K562 (cell line): Measurements from ENCODE around the gene SHISA7. TPM values are rescaled to one million over a fixed set of nuclear protein-coding genes. Genes with fewer than 3 reads are reported as not detected.

Experiments
- BRD4 ChIP-seq: fragments of 200-600 bp; sonication (generic); IDR thresholded peaks from 2 replicates; pipeline ENCODE4 v1.6.1; 2017; ENCODE audit warnings: inconsistent platforms
- CREB5 ChIP-seq: fragments of 250-450 bp; sonication (Bioruptor Pico); IDR thresholded peaks from 2 replicates; pipeline ENCODE4 v1.5.0; 2020; ENCODE audit warnings: mild to moderate bottlenecking
- E2F1 ChIP-seq: sonication (generic); formaldehyde crosslinking; IDR thresholded peaks from 2 replicates; pipeline ENCODE4 v1.8.1; 2023; ENCODE audit warnings: mild to moderate bottlenecking, missing genetic modification reagents, moderate library complexity
- ESRRB ChIP-seq: fragments of 250-450 bp; sonication (Bioruptor Pico); IDR thresholded peaks from 2 replicates; pipeline ENCODE4 v1.5.0; 2020; ENCODE audit warnings: mild to moderate bottlenecking, moderate library complexity, borderline replicate concordance
- EZH2 ChIP-seq: IDR thresholded peaks from 2 replicates; pipeline ENCODE4 v1.6.1; 2012; ENCODE audit warnings: low read depth, mild to moderate bottlenecking, inconsistent platforms, low read length, borderline replicate concordance
- FOS ChIP-seq: IDR thresholded peaks from 3 replicates; pipeline ENCODE4 v1.6.1; 2011; ENCODE audit not compliant: insufficient read length; ENCODE audit errors: extremely low read depth
- HDAC8 ChIP-seq: fragments of 450-650 bp; IDR thresholded peaks from 2 replicates; pipeline ENCODE4 v1.6.1; 2016; ENCODE audit warnings: mild to moderate bottlenecking, missing genetic modification characterization, moderate library complexity, missing compliant biosample characterization
- HNRNPLL ChIP-seq: fragments of 200-400 bp; formaldehyde crosslinking; IDR thresholded peaks from 2 replicates; pipeline ENCODE4 v1.6.1; 2017; ENCODE audit warnings: low read length, low read depth, mild to moderate bottlenecking; ENCODE audit not compliant: poor library complexity, severe bottlenecking
- MAFG ChIP-seq: fragments of 450-650 bp; conservative IDR thresholded peaks from 2 replicates; pipeline ENCODE4 v1.6.1; 2016; ENCODE audit warnings: missing genetic modification characterization, missing compliant biosample characterization
- MBD2 ChIP-seq: sonication (generic); IDR thresholded peaks from 2 replicates; pipeline ENCODE4 v1.6.1; 2016; ENCODE audit warnings: low read depth, borderline replicate concordance
- POLR2H ChIP-seq: IDR thresholded peaks from 2 replicates; pipeline ENCODE4 v1.6.1; 2016; ENCODE audit warnings: missing genetic modification characterization, low read depth, mild to moderate bottlenecking, control low read depth, missing compliant biosample characterization, moderate library complexity
- PRMT5 ChIP-seq: sonication (generic); formaldehyde crosslinking; IDR thresholded peaks from 2 replicates; pipeline ENCODE4 v1.5.0; 2020; ENCODE audit warnings: missing genetic modification reagents
- RBFOX2 ChIP-seq: fragments of 200-400 bp; formaldehyde crosslinking; IDR thresholded peaks from 2 replicates; pipeline ENCODE4 v1.6.1; 2017; ENCODE audit warnings: low read depth, mild to moderate bottlenecking, low read length, moderate library complexity
- SMARCE1 ChIP-seq: fragments of 450-650 bp; IDR thresholded peaks from 2 replicates; pipeline ENCODE4 v1.7.1; 2016; ENCODE audit warnings: mild to moderate bottlenecking
- TAF7 ChIP-seq: fragments of 450-650 bp; IDR thresholded peaks from 2 replicates; pipeline ENCODE4 v1.6.1; 2016; ENCODE audit warnings: missing genetic modification characterization, missing compliant biosample characterization
- TEAD1 ChIP-seq, 2 experiments: fragments of 450-650 bp in 1 of 2; sonication (generic) in 1 of 2; formaldehyde crosslinking; IDR thresholded peaks; 2 replicates each; pipeline versions ENCODE4 v1.4.0 to v1.8.0; 2020 to 2022; ENCODE audit warnings: mild to moderate bottlenecking in 2 of 2, missing genetic modification reagents in 1 of 2
- ZNF121 ChIP-seq: sonication (generic); formaldehyde crosslinking; conservative IDR thresholded peaks from 2 replicates; pipeline ENCODE4 v1.8.0; 2022; ENCODE audit warnings: missing genetic modification reagents
- ZNF263 ChIP-seq: sonication (generic); formaldehyde crosslinking; IDR thresholded peaks from 2 replicates; pipeline ENCODE4 v1.8.0; 2022; ENCODE audit warnings: mild to moderate bottlenecking, missing genetic modification reagents, borderline replicate concordance
- polyA plus RNA-seq, 8 experiments: library from polyadenylated mRNA; depleted of rRNA in 4 of 8; stranded (reverse) in 5 of 8; unstranded in 3 of 8; fragments of >200 nt; fragmentation: Nextera tagmentation in 2 of 8; fragmentation: Illumina TruSeq in 1 of 8; extraction: Ambion mirVana in 2 of 8; extraction: Trizol in 1 of 8; gene quantifications; 2 replicates each; pipeline versions ENCODE4 v1.2.1 to v1.2.3, GENCODE V29; 2011 to 2014; ENCODE audit warnings: inconsistent platforms in 1 of 8, missing spikeins in 1 of 8
- total RNA-seq, 7 experiments: library from RNA; depleted of rRNA in 6 of 7; stranded (reverse); fragments of >200 nt in 6 of 7; fragmentation: Illumina TruSeq in 2 of 7; extraction: Trizol in 2 of 7; gene quantifications; 2 replicates each; pipeline versions ENCODE4 v1.2.1 to v1.2.3, GENCODE V29; 2011 to 2021; ENCODE audit warnings: low replicate concordance in 1 of 7
- TF ChIP-seq, protein P1 (sequence below): fragments of 450-650 bp; IDR thresholded peaks from 2 replicates; pipeline ENCODE4 v1.6.1; 2014; ENCODE audit warnings: low read depth, mild to moderate bottlenecking, moderate library complexity, borderline replicate concordance
- TF ChIP-seq, protein P2 (sequence below): sonication (generic); formaldehyde crosslinking; IDR thresholded peaks from 2 replicates; pipeline ENCODE4 v1.9.0; 2022; ENCODE audit warnings: mild to moderate bottlenecking, missing genetic modification reagents
- TF ChIP-seq, protein P3 (sequence below): fragments of 450-650 bp; IDR thresholded peaks from 2 replicates; pipeline ENCODE4 v1.6.1; 2016; ENCODE audit warnings: low read depth, mild to moderate bottlenecking, moderate library complexity
- TF ChIP-seq, protein P4 (sequence below): fragments of 450-650 bp; conservative IDR thresholded peaks from 2 replicates; pipeline ENCODE4 v1.6.1; 2016; ENCODE audit warnings: missing genetic modification characterization, low read depth, mild to moderate bottlenecking, missing compliant biosample characterization, moderate library complexity

SHISA7 gene
- total and polyA plus RNA-seq, 9 of the 15 experiments (the other 6 are each of a cell fraction or from before 2014, with no cell fraction given) = 0.01 to 0.40 (median 0.07) TPM

DNA sequence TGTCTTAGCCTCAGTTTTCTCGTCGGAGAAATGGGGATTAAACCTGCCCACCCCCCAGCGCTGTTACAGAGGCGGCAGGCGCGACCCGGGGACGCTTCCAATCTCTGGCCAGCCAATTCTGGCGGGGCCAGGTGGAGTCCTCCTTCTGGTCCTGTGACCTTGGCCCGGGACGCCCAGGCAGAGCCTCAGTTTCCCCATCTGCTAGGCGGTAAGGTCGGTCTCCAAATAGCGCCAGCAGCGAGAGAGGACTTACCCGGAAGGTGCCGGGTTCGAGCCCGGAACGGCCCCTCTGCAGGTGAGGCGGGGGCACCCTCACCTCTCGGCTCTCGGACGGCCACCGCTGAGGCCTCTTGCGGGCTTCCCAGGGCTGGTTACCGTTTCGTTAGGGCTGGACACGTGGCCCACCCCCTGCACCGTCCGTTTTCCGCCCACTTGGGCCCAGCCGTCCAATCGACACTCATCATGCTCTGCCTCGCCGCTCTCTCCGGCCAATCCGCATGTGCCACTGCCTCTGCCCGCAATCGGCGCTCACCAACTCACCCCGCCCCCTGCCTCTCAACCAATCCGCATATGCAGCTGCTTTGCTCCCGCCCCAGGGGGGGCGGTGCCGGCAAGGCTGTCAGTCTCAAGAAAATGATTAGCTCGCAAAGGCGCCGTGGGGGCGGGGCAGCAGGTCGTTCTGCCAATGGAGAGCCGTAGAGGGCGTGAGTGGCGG, 18.3 kb upstream of the SHISA7 start, which contains the start of gene ISOC2 (continued):
- TF ChIP-seq HDAC8 (tag) = 0 out of 2 replicates have a peak, but pooled peaks have one; percentile 66
- no peak for TF ChIP-seq SMARCE1
- TF ChIP-seq POLR2H (tag) = peak; percentile 76
- TF ChIP-seq EZH2 = no peak
- TF ChIP-seq MAFG (tag) = no peak
- TF ChIP-seq ZNF121 = peak; percentile 21; the same call in 1 of the 2 replicates
- TF ChIP-seq TAF7 (tag) = peak; percentile 86
- TF ChIP-seq, protein P1, sequence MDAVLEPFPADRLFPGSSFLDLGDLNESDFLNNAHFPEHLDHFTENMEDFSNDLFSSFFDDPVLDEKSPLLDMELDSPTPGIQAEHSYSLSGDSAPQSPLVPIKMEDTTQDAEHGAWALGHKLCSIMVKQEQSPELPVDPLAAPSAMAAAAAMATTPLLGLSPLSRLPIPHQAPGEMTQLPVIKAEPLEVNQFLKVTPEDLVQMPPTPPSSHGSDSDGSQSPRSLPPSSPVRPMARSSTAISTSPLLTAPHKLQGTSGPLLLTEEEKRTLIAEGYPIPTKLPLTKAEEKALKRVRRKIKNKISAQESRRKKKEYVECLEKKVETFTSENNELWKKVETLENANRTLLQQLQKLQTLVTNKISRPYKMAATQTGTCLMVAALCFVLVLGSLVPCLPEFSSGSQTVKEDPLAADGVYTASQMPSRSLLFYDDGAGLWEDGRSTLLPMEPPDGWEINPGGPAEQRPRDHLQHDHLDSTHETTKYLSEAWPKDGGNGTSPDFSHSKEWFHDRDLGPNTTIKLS = peak; percentile 94
- TF ChIP-seq PRMT5 = no peak
- TF ChIP-seq BRD4 = peak; percentile 97
- TF ChIP-seq HNRNPLL = peak; percentile 95
- TF ChIP-seq TEAD1 (CRISPR knock-in tag; IDR thresholded peaks at IDR 0.05) = peak in 1 of 2 experiments; percentile 67; a peak in 1 of 4 replicates
- TF ChIP-seq, protein P2, sequence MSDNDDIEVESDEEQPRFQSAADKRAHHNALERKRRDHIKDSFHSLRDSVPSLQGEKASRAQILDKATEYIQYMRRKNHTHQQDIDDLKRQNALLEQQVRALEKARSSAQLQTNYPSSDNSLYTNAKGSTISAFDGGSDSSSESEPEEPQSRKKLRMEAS (CRISPR knock-in tag) = peak; percentile 97
- TF ChIP-seq, protein P3, sequence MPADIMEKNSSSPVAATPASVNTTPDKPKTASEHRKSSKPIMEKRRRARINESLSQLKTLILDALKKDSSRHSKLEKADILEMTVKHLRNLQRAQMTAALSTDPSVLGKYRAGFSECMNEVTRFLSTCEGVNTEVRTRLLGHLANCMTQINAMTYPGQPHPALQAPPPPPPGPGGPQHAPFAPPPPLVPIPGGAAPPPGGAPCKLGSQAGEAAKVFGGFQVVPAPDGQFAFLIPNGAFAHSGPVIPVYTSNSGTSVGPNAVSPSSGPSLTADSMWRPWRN = no peak; the same call in 1 of the 2 replicates
- peak; percentile 98 for TF ChIP-seq MBD2
- TF ChIP-seq E2F1 = no peak; the same call in 1 of the 2 replicates
- TF ChIP-seq RBFOX2 = peak; percentile 96
- peak; percentile 97 for TF ChIP-seq FOS
- TF ChIP-seq ZNF263 (CRISPR knock-in tag) = no peak
- TF ChIP-seq, protein P4, sequence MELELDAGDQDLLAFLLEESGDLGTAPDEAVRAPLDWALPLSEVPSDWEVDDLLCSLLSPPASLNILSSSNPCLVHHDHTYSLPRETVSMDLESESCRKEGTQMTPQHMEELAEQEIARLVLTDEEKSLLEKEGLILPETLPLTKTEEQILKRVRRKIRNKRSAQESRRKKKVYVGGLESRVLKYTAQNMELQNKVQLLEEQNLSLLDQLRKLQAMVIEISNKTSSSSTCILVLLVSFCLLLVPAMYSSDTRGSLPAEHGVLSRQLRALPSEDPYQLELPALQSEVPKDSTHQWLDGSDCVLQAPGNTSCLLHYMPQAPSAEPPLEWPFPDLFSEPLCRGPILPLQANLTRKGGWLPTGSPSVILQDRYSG = 0 out of 2 replicates have a peak, but pooled peaks have one; percentile 57
- TF ChIP-seq CREB5 (CRISPR knock-in tag) = 0 out of 2 replicates have a peak, but pooled peaks have one; percentile 48
- no peak for TF ChIP-seq ESRRB (CRISPR knock-in tag)
